HepG2 (cell line): ENCODE data around the gene SPATA25. TPM values are rescaled to one million over a fixed set of nuclear protein-coding genes. Genes with fewer than 3 reads are reported as not detected.

Source experiments
- GATAD2A ChIP-seq: IDR thresholded peaks from 2 replicates; pipeline ENCODE4 v1.6.1; 2016
- HNF4A ChIP-seq: sonication (generic); formaldehyde crosslinking; IDR thresholded peaks from 2 replicates; pipeline ENCODE4 v1.4.0; 2020; ENCODE audit warnings: missing genetic modification reagents
- MAFG ChIP-seq: sonication (generic); formaldehyde crosslinking; IDR thresholded peaks from 2 replicates; pipeline ENCODE4 v1.5.1; 2020; ENCODE audit warnings: mild to moderate bottlenecking, missing genetic modification reagents
- MED1 ChIP-seq: sonication (generic); formaldehyde crosslinking; IDR thresholded peaks from 2 replicates; pipeline ENCODE4 v1.4.0; 2020; ENCODE audit warnings: missing genetic modification reagents
- RFXAP ChIP-seq: sonication (generic); formaldehyde crosslinking; IDR thresholded peaks from 2 replicates; pipeline ENCODE4 v1.4.0; 2020; ENCODE audit warnings: missing genetic modification reagents, borderline replicate concordance
- ZNF430 ChIP-seq: sonication (generic); formaldehyde crosslinking; IDR thresholded peaks from 2 replicates; pipeline ENCODE4 v1.9.0; 2021; ENCODE audit warnings: mild to moderate bottlenecking, missing genetic modification reagents
- polyA plus RNA-seq, 8 experiments: library from polyadenylated mRNA; depleted of rRNA in 3 of 8; stranded (reverse) in 7 of 8; unstranded in 1 of 8; fragments of >200 nt; fragmentation: Illumina TruSeq in 4 of 8; extraction: Trizol in 4 of 8; gene quantifications; 2 replicates each; pipeline versions ENCODE4 v1.2.1 to v1.2.3, GENCODE V29; 2011 to 2016; ENCODE audit warnings: low read depth in 4 of 8, missing spikeins in 1 of 8, mixed read lengths in 1 of 8; ENCODE audit not compliant: insufficient read depth in 1 of 8
- total RNA-seq, 5 experiments: library from RNA; depleted of rRNA; stranded (reverse); fragments of >200 nt; fragmentation: Illumina TruSeq; extraction: Trizol; gene quantifications; 2 replicates each; pipeline ENCODE4 v1.2.3, GENCODE V29; 2016; ENCODE audit warnings: low read depth in 1 of 5
- TF ChIP-seq, protein P1 (sequence below): sonication (generic); formaldehyde crosslinking; IDR thresholded peaks from 2 replicates; pipeline ENCODE4 v1.4.0; 2020; ENCODE audit warnings: missing genetic modification reagents, borderline replicate concordance
- TF ChIP-seq, protein P2 (sequence below): sonication (generic); formaldehyde crosslinking; IDR thresholded peaks from 2 replicates; pipeline ENCODE4 v1.5.1; 2020; ENCODE audit warnings: mild to moderate bottlenecking, missing genetic modification reagents, moderate library complexity
- TF ChIP-seq, protein P3 (sequence below): sonication (generic); formaldehyde crosslinking; IDR thresholded peaks from 2 replicates; pipeline ENCODE4 v1.5.1; 2020; ENCODE audit warnings: mild to moderate bottlenecking, missing genetic modification reagents
- TF ChIP-seq, protein P4 (sequence below), 2 experiments: sonication (generic) in 1 of 2; formaldehyde crosslinking in 1 of 2; IDR thresholded peaks; 2 replicates each; pipeline versions ENCODE4 v1.4.0 to v1.6.1; 2018 to 2020; ENCODE audit warnings: missing genetic modification reagents in 2 of 2, borderline replicate concordance in 1 of 2, low read depth in 1 of 2, mild to moderate bottlenecking in 1 of 2, missing biosample characterization in 1 of 2

Gene SPATA25
- total and polyA plus RNA-seq, 2 of the 13 experiments (the other 11 are each of a cell fraction or from before 2014, with no cell fraction given) = 4.8 to 7.6 TPM

DNA sequence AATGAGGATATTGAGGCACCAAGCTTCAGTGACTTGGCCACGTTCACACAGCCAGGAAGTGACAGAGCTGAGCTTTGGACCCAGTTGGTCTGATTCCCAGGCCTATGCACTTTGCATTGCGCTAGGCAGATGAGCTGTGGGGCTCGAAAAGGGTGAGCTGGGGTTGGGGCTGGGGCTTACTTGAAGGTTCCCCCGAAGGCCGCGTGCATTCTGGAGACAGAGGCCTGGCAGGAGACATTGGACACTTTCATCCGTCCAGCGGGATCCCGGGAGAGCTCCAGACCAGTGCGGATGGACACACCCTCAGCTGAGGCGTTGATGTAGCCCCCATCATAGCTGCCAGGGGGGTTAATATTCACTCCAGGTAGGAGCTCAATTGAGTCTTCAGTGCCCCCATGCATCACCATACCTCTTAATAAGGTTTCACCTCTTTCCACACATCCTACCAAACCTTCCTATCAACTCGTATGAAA, 21.9 kb upstream of the SPATA25 start (continued):
- TF ChIP-seq, protein P1, sequence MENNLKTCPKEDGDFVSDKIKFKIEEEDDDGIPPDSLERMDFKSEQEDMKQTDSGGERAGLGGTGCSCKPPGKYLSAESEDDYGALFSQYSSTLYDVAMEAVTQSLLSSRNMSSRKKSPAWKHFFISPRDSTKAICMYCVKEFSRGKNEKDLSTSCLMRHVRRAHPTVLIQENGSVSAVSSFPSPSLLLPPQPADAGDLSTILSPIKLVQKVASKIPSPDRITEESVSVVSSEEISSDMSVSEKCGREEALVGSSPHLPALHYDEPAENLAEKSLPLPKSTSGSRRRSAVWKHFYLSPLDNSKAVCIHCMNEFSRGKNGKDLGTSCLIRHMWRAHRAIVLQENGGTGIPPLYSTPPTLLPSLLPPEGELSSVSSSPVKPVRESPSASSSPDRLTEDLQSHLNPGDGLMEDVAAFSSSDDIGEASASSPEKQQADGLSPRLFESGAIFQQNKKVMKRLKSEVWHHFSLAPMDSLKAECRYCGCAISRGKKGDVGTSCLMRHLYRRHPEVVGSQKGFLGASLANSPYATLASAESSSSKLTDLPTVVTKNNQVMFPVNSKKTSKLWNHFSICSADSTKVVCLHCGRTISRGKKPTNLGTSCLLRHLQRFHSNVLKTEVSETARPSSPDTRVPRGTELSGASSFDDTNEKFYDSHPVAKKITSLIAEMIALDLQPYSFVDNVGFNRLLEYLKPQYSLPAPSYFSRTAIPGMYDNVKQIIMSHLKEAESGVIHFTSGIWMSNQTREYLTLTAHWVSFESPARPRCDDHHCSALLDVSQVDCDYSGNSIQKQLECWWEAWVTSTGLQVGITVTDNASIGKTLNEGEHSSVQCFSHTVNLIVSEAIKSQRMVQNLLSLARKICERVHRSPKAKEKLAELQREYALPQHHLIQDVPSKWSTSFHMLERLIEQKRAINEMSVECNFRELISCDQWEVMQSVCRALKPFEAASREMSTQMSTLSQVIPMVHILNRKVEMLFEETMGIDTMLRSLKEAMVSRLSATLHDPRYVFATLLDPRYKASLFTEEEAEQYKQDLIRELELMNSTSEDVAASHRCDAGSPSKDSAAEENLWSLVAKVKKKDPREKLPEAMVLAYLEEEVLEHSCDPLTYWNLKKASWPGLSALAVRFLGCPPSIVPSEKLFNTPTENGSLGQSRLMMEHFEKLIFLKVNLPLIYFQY = peak; percentile 51; the same call in 1 of the 2 replicates
- TF ChIP-seq GATAD2A (CRISPR knock-in tag) (peak; percentile 84), MAFG (CRISPR knock-in tag) (no peak), ZNF430 (CRISPR knock-in tag) (peak; percentile 63; the same call in 1 of the 2 replicates), RFXAP (no peak), MED1 (CRISPR knock-in tag) (peak; percentile 75), HNF4A (CRISPR knock-in tag) (peak; percentile 96)
- TF ChIP-seq, protein P2, sequence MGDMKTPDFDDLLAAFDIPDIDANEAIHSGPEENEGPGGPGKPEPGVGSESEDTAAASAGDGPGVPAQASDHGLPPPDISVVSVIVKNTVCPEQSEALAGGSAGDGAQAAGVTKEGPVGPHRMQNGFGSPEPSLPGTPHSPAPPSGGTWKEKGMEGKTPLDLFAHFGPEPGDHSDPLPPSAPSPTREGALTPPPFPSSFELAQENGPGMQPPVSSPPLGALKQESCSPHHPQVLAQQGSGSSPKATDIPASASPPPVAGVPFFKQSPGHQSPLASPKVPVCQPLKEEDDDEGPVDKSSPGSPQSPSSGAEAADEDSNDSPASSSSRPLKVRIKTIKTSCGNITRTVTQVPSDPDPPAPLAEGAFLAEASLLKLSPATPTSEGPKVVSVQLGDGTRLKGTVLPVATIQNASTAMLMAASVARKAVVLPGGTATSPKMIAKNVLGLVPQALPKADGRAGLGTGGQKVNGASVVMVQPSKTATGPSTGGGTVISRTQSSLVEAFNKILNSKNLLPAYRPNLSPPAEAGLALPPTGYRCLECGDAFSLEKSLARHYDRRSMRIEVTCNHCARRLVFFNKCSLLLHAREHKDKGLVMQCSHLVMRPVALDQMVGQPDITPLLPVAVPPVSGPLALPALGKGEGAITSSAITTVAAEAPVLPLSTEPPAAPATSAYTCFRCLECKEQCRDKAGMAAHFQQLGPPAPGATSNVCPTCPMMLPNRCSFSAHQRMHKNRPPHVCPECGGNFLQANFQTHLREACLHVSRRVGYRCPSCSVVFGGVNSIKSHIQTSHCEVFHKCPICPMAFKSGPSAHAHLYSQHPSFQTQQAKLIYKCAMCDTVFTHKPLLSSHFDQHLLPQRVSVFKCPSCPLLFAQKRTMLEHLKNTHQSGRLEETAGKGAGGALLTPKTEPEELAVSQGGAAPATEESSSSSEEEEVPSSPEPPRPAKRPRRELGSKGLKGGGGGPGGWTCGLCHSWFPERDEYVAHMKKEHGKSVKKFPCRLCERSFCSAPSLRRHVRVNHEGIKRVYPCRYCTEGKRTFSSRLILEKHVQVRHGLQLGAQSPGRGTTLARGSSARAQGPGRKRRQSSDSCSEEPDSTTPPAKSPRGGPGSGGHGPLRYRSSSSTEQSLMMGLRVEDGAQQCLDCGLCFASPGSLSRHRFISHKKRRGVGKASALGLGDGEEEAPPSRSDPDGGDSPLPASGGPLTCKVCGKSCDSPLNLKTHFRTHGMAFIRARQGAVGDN = peak; percentile 91
- TF ChIP-seq, protein P3, sequence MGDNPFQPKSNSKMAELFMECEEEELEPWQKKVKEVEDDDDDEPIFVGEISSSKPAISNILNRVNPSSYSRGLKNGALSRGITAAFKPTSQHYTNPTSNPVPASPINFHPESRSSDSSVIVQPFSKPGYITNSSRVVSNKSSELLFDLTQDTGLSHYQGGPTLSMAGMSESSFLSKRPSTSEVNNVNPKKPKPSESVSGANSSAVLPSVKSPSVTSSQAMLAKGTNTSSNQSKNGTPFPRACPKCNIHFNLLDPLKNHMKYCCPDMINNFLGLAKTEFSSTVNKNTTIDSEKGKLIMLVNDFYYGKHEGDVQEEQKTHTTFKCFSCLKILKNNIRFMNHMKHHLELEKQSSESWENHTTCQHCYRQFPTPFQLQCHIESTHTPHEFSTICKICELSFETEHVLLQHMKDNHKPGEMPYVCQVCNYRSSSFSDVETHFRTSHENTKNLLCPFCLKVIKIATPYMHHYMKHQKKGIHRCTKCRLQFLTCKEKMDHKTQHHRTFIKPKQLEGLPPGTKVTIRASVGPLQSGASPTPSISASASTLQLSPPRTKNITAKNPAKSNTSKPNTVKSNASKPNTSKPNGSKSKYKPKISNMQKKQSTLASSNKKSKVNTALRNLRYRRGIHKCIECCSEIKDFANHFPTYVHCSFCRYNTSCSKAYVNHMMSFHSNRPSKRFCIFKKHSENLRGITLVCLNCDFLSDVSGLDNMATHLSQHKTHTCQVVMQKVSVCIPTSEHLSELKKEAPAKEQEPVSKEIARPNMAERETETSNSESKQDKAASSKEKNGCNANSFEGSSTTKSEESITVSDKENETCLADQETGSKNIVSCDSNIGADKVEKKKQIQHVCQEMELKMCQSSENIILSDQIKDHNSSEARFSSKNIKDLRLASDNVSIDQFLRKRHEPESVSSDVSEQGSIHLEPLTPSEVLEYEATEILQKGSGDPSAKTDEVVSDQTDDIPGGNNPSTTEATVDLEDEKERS = 0 out of 2 replicates have a peak, but pooled peaks have one; percentile 52
- TF ChIP-seq, protein P4, sequence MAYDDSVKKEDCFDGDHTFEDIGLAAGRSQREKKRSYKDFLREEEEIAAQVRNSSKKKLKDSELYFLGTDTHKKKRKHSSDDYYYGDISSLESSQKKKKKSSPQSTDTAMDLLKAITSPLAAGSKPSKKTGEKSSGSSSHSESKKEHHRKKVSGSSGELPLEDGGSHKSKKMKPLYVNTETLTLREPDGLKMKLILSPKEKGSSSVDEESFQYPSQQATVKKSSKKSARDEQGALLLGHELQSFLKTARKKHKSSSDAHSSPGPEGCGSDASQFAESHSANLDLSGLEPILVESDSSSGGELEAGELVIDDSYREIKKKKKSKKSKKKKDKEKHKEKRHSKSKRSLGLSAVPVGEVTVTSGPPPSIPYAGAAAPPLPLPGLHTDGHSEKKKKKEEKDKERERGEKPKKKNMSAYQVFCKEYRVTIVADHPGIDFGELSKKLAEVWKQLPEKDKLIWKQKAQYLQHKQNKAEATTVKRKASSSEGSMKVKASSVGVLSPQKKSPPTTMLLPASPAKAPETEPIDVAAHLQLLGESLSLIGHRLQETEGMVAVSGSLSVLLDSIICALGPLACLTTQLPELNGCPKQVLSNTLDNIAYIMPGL (CRISPR knock-in tag; IDR thresholded peaks at IDR 0.05; ENCODE audit: borderline replicate concordance in 1 of 2, low read depth in 1 of 2) = peak in 1 of 2 experiments; percentile 11; a peak in 2 of 4 replicates
